GM19351 (cell line): Measurements from ENCODE around the gene STK32B.
"Not testable (repeated sequence)": the region's sequence is repeated elsewhere in the genome, so short reads cannot be mapped to it uniquely, and the experiment has no call there.

Source experiments
- ATAC-seq: cut with Tn5 transposase; IDR thresholded peaks from one replicate; pipeline ENCODE4 v1.9.1; 2021; ENCODE audit warnings: mild to moderate bottlenecking, moderate library complexity; ENCODE audit not compliant: unreplicated experiment

Gene STK32B

GRCh38 chr4:5421416-5421815, 370.1 kb downstream of the STK32B start:
- ATAC-seq: no peak

GRCh38 chr4:5422195-5422594, 370.9 kb downstream of the STK32B start:
- ATAC-seq: no peak

GRCh38 chr4:5423670-5424069, 372.4 kb downstream of the STK32B start:
- no peak for ATAC-seq

GRCh38 chr4:5424211-5424610, 372.9 kb downstream of the STK32B start:
- no peak for ATAC-seq

GRCh38 chr4:5424901-5425300, 373.6 kb downstream of the STK32B start:
- no peak for ATAC-seq

GRCh38 chr4:5429747-5430146, 378.5 kb downstream of the STK32B start:
- ATAC-seq: no peak

- no peak for ATAC-seq
These were observed 381.9 kb downstream of the STK32B start for GRCh38 chr4:5433196-5433595.

- no peak for ATAC-seq
These were observed 383.9 kb downstream of the STK32B start for GRCh38 chr4:5435201-5435600.

- no peak for ATAC-seq
These were observed 384.5 kb downstream of the STK32B start for GRCh38 chr4:5435823-5436222.

GRCh38 chr4:5443976-5444802, 392.9 kb downstream of the STK32B start:
- ATAC-seq: not testable (repeated sequence)

GRCh38 chr4:5444918-5445517, 393.7 kb downstream of the STK32B start:
- no peak for ATAC-seq

- ATAC-seq: no peak
These were observed 395.4 kb downstream of the STK32B start for GRCh38 chr4:5446595-5447226.

- ATAC-seq: no peak
These were observed 396.5 kb downstream of the STK32B start for GRCh38 chr4:5447755-5448154.

- no peak for ATAC-seq
These were observed 396.9 kb downstream of the STK32B start for GRCh38 chr4:5448221-5448620.

- no peak for ATAC-seq
These were observed 400.0 kb downstream of the STK32B start for GRCh38 chr4:5451243-5451642.

GRCh38 chr4:5452156-5452555, 400.9 kb downstream of the STK32B start:
- ATAC-seq: no peak

GRCh38 chr4:5455003-5455585, 403.8 kb downstream of the STK32B start:
- no peak for ATAC-seq

- ATAC-seq: no peak
These were observed 405.1 kb downstream of the STK32B start for GRCh38 chr4:5456296-5456845.

GRCh38 chr4:5458676-5459075, 407.4 kb downstream of the STK32B start:
- no peak for ATAC-seq

- no peak for ATAC-seq
These were observed 408.0 kb downstream of the STK32B start for GRCh38 chr4:5459236-5459635.

- ATAC-seq: no peak
These were observed 409.0 kb downstream of the STK32B start for GRCh38 chr4:5460106-5460801.
